ENCODE data around the gene SLC22A1.

GRCh38 chr6:160120087-160120486 is 1.5 kb upstream of the SLC22A1 start:
- no peak for TF ChIP-seq CTCF (IDR thresholded peaks at IDR 0.05)
- TF ChIP-seq POLR2A (IDR thresholded peaks at IDR 0.05): no peak

Data from adrenal gland (tissue), 5 donors.